K562 (cell line): Measurements from ENCODE around the gene PNMA3. TPM values are rescaled to one million over a fixed set of nuclear protein-coding genes. Genes with fewer than 3 reads are reported as not detected.

Source experiments
- CC2D1A ChIP-seq: fragments of 450-650 bp; IDR thresholded peaks from 2 replicates; pipeline ENCODE4 v1.6.1; 2017; ENCODE audit warnings: mild to moderate bottlenecking
- CCAR2 ChIP-seq: fragments of 200-400 bp; formaldehyde crosslinking; IDR thresholded peaks from 2 replicates; pipeline ENCODE4 v1.6.1; 2017; ENCODE audit warnings: mild to moderate bottlenecking, low read depth, low read length
- DPF2 ChIP-seq: fragments of 450-650 bp; IDR thresholded peaks from 2 replicates; pipeline ENCODE4 v1.6.1; 2016
- EGR1 ChIP-seq: fragments of 450-650 bp; conservative IDR thresholded peaks from 2 replicates; pipeline ENCODE4 v1.6.1; 2017; ENCODE audit warnings: mild to moderate bottlenecking
- GATA2 ChIP-seq: sonication (generic); formaldehyde crosslinking; IDR thresholded peaks from 2 replicates; pipeline ENCODE4 v1.4.0; 2020; ENCODE audit warnings: mild to moderate bottlenecking, missing genetic modification reagents
- HMGN3 ChIP-seq: IDR thresholded peaks from 2 replicates; pipeline ENCODE4 v1.6.1; 2011; ENCODE audit warnings: borderline replicate concordance, low read depth, mild to moderate bottlenecking, mixed read lengths, low read length; ENCODE audit not compliant: insufficient read length; ENCODE audit errors: extremely low read depth
- KAT2B ChIP-seq: IDR thresholded peaks from one replicate; pipeline ENCODE4 v1.6.1; 2012; ENCODE audit warnings: low read depth, mild to moderate bottlenecking, control low read depth, inconsistent platforms, low read length, moderate library complexity
- NR2C2 ChIP-seq, 2 experiments: fragments of 200-800 bp in 1 of 2; sonication (Bioruptor generic) in 1 of 2; sonication (generic) in 1 of 2; formaldehyde crosslinking in 1 of 2; IDR thresholded peaks; 2 replicates each; pipeline versions ENCODE4 v1.6.1 to v1.8.0; 2016 to 2022; ENCODE audit warnings: mild to moderate bottlenecking in 1 of 2, missing compliant biosample characterization in 1 of 2, missing genetic modification characterization in 1 of 2, missing genetic modification reagents in 1 of 2
- POU5F1 ChIP-seq: fragments of 150-350 bp; IDR thresholded peaks from 2 replicates; pipeline ENCODE4 v1.6.1; 2014; ENCODE audit warnings: borderline replicate concordance, low read length, low read depth, mild to moderate bottlenecking; ENCODE audit not compliant: partially characterized antibody
- PYGO2 ChIP-seq: fragments of 450-650 bp; IDR thresholded peaks from 2 replicates; pipeline ENCODE4 v1.6.1; 2016; ENCODE audit warnings: mild to moderate bottlenecking, missing genetic modification characterization, moderate library complexity, missing compliant biosample characterization
- RB1 ChIP-seq: fragments of 450-650 bp; IDR thresholded peaks from 2 replicates; pipeline ENCODE4 v1.6.1; 2017; ENCODE audit warnings: low read depth, mild to moderate bottlenecking
- RFX1 ChIP-seq: fragments of 450-650 bp; IDR thresholded peaks from 2 replicates; pipeline ENCODE4 v1.6.1; 2016; ENCODE audit warnings: mild to moderate bottlenecking, moderate library complexity
- SAFB2 ChIP-seq: fragments of 200-400 bp; formaldehyde crosslinking; IDR thresholded peaks from 2 replicates; pipeline ENCODE4 v1.6.1; 2018; ENCODE audit warnings: borderline replicate concordance, low read length, low read depth, moderate library complexity; ENCODE audit not compliant: severe bottlenecking
- SMC3 ChIP-seq: conservative IDR thresholded peaks from 2 replicates; pipeline ENCODE4 v1.6.1; 2011; ENCODE audit warnings: low read depth, low read length, improper control_type of control experiment; ENCODE audit not compliant: insufficient read depth
- TCFL5 ChIP-seq: fragments of 250-450 bp; sonication (Bioruptor Pico); conservative IDR thresholded peaks from 2 replicates; pipeline ENCODE4 v1.6.1; 2021; ENCODE audit warnings: mild to moderate bottlenecking, moderate library complexity, matching md5 sums
- ZKSCAN1 ChIP-seq: fragments of 150-350 bp; IDR thresholded peaks from 2 replicates; pipeline ENCODE4 v1.6.1; 2016; ENCODE audit warnings: low read depth, low read length
- ZNF431 ChIP-seq: sonication (generic); formaldehyde crosslinking; IDR thresholded peaks from 2 replicates; pipeline ENCODE4 v1.8.0; 2022; ENCODE audit warnings: mild to moderate bottlenecking, missing genetic modification reagents
- ZNF707 ChIP-seq: fragments of 250-450 bp; sonication (Bioruptor Pico); conservative IDR thresholded peaks from 2 replicates; pipeline ENCODE4 v1.8.0; 2022; ENCODE audit warnings: inconsistent platforms, mild to moderate bottlenecking, moderate library complexity
- ZNF766 ChIP-seq: fragments of 200-800 bp; sonication (Bioruptor generic); conservative IDR thresholded peaks from 2 replicates; pipeline ENCODE4 v1.6.1; 2016; ENCODE audit warnings: missing genetic modification characterization, missing compliant biosample characterization
- polyA plus RNA-seq, 8 experiments: library from polyadenylated mRNA; depleted of rRNA in 4 of 8; stranded (reverse) in 5 of 8; unstranded in 3 of 8; fragments of >200 nt; fragmentation: Nextera tagmentation in 2 of 8; fragmentation: Illumina TruSeq in 1 of 8; extraction: Ambion mirVana in 2 of 8; extraction: Trizol in 1 of 8; gene quantifications; 2 replicates each; pipeline versions ENCODE4 v1.2.1 to v1.2.3, GENCODE V29; 2011 to 2014; ENCODE audit warnings: inconsistent platforms in 1 of 8, missing spikeins in 1 of 8
- total RNA-seq, 7 experiments: library from RNA; depleted of rRNA in 6 of 7; stranded (reverse); fragments of >200 nt in 6 of 7; fragmentation: Illumina TruSeq in 2 of 7; extraction: Trizol in 2 of 7; gene quantifications; 2 replicates each; pipeline versions ENCODE4 v1.2.1 to v1.2.3, GENCODE V29; 2011 to 2021; ENCODE audit warnings: low replicate concordance in 1 of 7
- TF ChIP-seq, protein P1 (sequence below): sonication (generic); formaldehyde crosslinking; IDR thresholded peaks from 2 replicates; pipeline ENCODE4 v1.8.1; 2023; ENCODE audit warnings: missing genetic modification reagents, mild to moderate bottlenecking, borderline replicate concordance
- TF ChIP-seq, protein P2 (sequence below): sonication (generic); formaldehyde crosslinking; IDR thresholded peaks from 2 replicates; pipeline ENCODE4 v1.5.0; 2020; ENCODE audit warnings: missing genetic modification reagents
- TF ChIP-seq, protein P3 (sequence below): fragments of 450-650 bp; formaldehyde crosslinking; IDR thresholded peaks from 2 replicates; pipeline ENCODE4 v1.4.0; 2020; ENCODE audit warnings: mild to moderate bottlenecking, moderate library complexity

PNMA3 gene
- total and polyA plus RNA-seq, 9 of the 15 experiments (the other 6 are each of a cell fraction or from before 2014, with no cell fraction given), result 0.01 to 1.5 (median 0.95) TPM; not detected in 1

DNA sequence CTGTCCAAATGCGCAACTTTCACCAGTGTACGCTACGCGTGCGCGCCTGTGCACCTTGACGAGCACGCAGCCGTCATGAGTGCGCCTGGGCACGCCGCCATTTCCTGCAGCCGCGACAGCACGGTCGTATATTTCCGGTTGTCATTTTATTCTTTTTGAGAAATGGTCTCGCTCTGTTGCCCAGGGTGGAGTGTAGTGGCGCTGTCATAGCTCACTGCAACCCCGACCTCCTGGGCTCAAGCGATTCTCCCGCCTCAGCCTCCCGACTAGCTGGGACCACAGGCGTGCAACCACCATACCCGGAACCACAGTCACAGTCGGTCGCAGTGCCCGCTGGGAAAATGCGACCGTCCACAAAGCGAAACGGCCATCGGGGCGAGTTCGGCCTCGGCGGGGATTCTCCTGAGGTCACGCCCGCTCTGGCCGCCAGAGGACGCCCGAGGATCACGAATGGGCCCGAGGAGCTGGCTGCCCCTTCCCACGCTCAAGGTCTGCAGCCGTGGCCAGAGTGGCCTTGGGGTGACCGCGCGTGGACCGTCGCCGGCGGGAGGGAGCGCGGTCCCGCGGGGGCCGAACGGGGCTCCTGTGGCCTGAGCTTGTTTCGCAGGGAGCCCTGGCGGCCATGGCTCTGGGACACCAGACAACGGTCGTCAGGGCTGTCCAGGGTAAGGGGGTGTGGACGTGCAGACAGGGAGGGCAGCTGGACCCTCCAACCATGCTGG, 23.7 kb upstream of the PNMA3 start (continued):
- TF ChIP-seq, protein P1, sequence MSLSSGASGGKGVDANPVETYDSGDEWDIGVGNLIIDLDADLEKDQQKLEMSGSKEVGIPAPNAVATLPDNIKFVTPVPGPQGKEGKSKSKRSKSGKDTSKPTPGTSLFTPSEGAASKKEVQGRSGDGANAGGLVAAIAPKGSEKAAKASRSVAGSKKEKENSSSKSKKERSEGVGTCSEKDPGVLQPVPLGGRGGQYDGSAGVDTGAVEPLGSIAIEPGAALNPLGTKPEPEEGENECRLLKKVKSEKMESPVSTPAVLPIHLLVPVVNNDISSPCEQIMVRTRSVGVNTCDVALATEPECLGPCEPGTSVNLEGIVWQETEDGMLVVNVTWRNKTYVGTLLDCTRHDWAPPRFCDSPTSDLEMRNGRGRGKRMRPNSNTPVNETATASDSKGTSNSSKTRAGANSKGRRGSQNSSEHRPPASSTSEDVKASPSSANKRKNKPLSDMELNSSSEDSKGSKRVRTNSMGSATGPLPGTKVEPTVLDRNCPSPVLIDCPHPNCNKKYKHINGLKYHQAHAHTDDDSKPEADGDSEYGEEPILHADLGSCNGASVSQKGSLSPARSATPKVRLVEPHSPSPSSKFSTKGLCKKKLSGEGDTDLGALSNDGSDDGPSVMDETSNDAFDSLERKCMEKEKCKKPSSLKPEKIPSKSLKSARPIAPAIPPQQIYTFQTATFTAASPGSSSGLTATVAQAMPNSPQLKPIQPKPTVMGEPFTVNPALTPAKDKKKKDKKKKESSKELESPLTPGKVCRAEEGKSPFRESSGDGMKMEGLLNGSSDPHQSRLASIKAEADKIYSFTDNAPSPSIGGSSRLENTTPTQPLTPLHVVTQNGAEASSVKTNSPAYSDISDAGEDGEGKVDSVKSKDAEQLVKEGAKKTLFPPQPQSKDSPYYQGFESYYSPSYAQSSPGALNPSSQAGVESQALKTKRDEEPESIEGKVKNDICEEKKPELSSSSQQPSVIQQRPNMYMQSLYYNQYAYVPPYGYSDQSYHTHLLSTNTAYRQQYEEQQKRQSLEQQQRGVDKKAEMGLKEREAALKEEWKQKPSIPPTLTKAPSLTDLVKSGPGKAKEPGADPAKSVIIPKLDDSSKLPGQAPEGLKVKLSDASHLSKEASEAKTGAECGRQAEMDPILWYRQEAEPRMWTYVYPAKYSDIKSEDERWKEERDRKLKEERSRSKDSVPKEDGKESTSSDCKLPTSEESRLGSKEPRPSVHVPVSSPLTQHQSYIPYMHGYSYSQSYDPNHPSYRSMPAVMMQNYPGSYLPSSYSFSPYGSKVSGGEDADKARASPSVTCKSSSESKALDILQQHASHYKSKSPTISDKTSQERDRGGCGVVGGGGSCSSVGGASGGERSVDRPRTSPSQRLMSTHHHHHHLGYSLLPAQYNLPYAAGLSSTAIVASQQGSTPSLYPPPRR (CRISPR knock-in tag), result no peak
- TF ChIP-seq CC2D1A (peak; percentile 51; the same call in 1 of the 2 replicates), ZNF431 (CRISPR knock-in tag) (no peak), RB1 (no peak), ZKSCAN1 (no peak), SAFB2 (no peak), POU5F1 (no peak), NR2C2 (CRISPR knock-in tag; IDR thresholded peaks at IDR 0.05) (no peak), NR2C2 (tag; IDR thresholded peaks at IDR 0.05) (no peak), KAT2B (no peak), ZNF766 (CRISPR knock-in tag) (0 out of 2 replicates have a peak, but pooled peaks have one; percentile 23), HMGN3 (peak; percentile 17), ZNF707 (CRISPR knock-in tag) (no peak), DPF2 (no peak), TCFL5 (CRISPR knock-in tag) (no peak), SMC3 (peak; percentile 94), GATA2 (CRISPR knock-in tag) (no peak), PYGO2 (tag) (no peak), CCAR2 (no peak), RFX1 (no peak), EGR1 (peak; percentile 50)
- TF ChIP-seq, protein P2, sequence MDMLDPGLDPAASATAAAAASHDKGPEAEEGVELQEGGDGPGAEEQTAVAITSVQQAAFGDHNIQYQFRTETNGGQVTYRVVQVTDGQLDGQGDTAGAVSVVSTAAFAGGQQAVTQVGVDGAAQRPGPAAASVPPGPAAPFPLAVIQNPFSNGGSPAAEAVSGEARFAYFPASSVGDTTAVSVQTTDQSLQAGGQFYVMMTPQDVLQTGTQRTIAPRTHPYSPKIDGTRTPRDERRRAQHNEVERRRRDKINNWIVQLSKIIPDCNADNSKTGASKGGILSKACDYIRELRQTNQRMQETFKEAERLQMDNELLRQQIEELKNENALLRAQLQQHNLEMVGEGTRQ, result no peak
- TF ChIP-seq, protein P3, sequence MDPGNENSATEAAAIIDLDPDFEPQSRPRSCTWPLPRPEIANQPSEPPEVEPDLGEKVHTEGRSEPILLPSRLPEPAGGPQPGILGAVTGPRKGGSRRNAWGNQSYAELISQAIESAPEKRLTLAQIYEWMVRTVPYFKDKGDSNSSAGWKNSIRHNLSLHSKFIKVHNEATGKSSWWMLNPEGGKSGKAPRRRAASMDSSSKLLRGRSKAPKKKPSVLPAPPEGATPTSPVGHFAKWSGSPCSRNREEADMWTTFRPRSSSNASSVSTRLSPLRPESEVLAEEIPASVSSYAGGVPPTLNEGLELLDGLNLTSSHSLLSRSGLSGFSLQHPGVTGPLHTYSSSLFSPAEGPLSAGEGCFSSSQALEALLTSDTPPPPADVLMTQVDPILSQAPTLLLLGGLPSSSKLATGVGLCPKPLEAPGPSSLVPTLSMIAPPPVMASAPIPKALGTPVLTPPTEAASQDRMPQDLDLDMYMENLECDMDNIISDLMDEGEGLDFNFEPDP (CRISPR knock-in tag), result no peak
